Right kidney (tissue), 1 donor: ENCODE measurements around the gene PRIM2.
"Not testable (repeated sequence)": the region's sequence is repeated elsewhere in the genome, so short reads cannot be mapped to it uniquely, and the experiment has no call there.

Experiments used
- DNase-seq: peaks from one replicate; pipeline ENCODE4 v3.0.0-alpha.2; 2016

PRIM2 gene

DNA sequence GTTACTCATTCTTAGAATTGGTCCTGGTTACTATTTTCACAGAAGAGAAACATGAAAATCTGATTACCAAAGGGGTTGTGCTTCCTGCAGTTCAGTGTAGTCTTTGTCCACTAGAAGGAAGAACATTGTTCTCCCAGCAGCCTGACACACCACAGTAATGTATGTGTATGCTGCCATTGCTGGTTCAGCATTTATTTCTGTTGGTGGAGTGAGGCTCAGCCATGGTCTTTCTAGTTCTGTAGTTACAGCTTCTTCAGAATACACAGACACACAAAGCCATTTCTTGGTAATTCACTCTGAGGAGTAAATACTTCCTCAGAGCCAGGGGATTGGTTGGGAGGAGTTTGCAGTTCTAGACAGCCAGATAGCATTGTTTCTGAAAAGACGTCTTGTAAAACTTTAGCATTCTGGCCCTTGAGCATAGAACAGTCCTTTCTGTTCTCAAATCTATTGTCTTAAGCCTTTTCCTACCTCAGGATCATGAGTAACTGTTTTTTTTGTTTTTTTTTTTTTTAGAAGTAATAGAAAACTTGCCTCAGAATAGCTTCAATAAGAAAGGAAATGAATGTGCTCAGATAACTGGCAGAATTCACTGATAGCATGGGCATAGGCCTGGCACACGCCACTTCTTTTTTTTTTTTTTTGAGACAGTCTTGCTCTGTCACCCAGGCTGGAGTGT is 128.5 kb downstream of the PRIM2 start:
- not testable (repeated sequence) for DNase-seq

DNA sequence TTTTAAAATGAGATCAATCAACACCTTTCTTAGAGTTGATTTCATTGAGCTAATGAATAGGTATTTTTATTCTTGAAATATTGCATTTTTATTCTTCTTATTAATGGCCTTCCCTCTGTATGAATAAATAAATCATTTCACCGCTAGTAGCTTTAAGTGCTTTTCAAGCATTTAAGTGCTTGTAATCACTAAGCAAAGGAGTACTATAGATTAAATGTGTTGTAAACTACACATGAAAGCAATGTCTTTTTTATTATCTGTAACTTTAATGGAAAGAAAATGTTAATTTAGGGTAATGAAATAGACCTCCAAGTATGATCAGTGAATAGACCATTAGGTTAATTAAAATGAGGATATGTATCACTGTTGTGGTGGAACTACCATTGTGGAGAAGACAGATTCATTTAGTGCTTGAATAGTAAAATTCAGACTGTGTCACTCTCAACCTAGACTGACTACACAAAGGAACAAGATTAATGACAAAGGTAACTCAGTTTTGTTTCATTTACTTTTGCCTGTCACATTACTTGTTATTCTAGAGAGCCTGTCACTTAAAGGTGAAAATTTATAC is 132.2 kb downstream of the PRIM2 start:
- DNase-seq = not testable (repeated sequence)

DNA sequence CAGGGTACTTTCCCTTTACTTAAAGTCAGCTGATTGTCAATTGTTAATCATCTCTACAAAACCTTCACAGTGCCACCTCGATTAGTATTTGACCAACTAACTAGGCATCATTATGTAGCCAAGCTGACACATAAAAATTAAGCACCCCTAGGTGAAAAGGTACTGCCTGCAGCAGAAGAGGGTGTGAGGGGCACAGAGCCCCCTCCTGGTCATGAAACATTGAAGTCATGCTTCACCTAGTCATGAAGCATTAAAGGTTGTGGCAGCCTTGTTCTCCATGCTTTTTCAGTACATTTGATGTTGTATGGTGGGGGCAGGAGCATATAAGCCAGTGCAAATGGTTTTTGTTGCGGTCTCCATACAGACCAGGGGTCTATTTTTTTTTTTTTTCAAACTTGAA is 142.4 kb downstream of the PRIM2 start:
- DNase-seq = not testable (repeated sequence)

DNA sequence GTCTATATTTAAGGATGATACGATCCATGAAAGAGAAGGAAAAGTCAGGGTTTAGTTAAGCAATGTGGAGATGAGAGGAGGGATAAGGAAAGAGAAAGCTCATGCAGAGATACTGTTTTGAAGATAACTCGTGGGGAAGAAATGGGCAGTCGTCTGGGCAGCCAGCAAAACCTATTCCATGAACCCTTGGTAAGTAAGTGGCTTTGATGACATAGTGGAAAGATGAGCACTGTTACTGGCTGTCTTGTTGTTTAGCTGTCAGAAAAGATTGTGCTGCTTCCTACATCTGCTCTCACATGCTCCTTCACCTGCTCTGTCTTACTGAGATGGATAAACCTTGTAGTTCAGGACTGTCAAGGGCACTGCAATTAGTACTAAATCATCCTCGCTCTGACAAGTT is 143.6 kb downstream of the PRIM2 start:
- not testable (repeated sequence) for DNase-seq

DNA sequence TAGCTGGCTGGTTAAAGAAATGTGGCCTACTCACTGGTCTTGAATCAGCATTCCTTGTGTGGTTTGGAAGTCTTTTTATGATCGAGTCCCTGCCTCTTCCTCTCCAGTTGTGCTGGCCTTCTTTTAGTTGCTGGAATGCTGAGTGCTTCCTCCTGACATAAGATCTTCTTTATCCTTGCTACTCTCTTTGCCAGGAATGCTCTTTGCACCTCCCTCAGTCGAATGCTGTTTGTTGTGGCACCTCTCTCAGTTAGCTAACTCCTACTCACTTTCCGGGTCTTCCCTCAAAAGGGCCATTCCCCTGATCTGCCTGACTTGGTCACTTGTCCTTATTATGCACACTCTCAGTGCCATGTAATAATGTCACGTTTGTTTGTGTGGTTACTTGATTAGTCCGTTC is 146.4 kb downstream of the PRIM2 start:
- not testable (repeated sequence) for DNase-seq

DNA sequence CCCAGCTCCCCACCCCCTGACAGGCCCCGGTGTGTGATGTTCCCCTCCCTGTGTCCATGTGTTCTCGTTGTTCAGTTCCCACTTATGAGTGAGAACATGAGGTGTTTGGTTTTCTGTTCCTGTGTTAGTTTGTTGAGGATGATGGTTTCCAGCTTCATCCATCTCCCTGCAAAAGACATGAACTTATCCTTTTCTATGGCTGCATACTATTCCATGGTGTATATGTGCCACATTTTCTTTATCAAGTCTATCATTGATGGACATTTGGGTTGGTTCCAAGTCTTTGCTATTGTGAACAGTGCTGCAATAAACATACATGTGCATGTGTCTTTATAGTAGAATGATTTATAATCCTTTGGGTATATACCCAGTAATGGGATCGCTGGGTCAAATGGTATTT is 148.5 kb downstream of the PRIM2 start:
- not testable (repeated sequence) for DNase-seq

DNA sequence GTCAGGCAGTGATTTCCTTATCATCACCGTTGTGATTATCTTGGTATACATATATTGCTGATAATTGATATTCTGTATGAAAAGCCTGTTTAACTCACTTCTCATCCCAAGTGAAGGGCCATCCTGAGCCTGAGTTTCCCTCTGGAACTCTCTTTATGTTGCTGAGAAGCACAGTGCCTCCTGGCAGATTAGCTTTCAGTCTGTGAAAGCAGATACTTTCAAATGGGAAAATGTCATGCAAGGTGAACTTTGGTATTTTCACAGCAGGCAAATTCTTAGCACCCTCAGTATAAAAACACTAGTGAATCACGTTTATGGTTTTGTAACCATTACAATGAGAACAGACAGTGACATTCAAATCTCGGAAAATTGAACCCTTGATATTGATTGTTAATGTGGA is 151.6 kb downstream of the PRIM2 start:
- DNase-seq = no peak

DNA sequence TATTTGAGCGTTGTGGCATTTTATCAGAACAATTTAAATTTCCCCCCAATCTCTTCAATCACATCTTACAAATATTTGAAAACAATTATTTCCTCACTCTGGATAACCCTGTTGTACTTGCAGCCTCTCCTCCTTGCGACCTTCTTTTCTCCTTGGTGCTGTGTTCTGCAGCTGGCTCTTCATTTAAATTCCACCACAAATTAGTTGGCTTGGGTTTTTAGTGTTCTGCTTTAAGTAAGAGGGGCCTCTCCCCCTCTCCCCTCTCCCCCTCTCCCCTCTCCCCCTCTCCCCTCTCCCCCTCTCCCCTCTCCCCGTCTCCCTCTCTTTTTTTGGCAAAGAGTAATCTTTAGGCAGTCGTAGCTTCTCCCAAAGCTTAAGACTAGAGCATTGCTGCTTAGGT is 152.7 kb downstream of the PRIM2 start:
- not testable (repeated sequence) for DNase-seq

DNA sequence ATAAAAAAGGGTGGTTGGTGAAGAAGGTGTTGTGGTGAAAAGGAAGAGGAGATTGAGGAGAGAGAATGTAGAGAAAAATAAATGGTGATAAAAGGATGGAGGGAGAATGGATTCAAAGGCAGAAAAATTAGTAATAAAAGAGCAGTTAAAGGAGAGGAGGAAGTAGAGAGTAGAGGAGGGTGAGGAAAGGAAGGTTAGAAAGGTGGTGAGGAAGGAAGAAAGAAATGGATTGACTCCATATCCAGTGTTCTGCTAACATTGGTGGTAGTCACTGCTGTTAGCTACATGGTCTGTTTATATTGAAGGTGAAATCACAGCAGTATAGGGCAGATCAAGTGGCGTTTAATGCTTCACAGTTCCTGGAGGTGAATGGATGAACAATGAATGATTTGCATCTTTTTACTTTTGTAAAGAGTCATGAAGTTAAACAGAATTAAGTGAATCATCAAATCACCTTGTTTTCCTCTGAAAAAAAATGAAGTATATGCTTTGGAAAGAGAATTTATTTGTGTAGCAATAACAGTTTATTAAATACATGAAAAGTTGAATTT is 154.0 kb downstream of the PRIM2 start:
- not testable (repeated sequence) for DNase-seq

DNA sequence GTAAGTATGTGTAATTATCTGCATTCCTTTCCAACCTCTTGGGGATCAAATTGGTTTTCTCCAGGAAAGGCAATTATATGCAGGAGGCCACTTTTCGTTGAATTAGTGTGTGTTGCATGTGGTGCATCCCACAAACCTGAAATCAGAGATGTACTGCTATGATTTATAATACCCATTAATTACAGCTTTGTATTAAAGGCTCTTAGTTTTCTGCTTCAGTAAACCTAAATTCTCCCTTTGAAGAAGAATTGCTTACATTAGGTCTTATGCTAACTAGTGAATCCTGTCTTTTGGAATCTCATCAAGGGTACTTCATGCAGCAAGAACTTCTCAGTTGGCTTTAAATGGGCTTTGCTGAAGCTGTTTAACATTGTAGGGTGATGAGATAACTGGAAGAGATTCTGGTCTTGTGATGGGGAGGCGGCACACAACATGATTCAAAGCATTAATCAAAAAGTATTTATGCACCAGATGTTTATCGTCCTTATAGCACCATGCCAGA is 155.5 kb downstream of the PRIM2 start:
- not testable (repeated sequence) for DNase-seq

DNA sequence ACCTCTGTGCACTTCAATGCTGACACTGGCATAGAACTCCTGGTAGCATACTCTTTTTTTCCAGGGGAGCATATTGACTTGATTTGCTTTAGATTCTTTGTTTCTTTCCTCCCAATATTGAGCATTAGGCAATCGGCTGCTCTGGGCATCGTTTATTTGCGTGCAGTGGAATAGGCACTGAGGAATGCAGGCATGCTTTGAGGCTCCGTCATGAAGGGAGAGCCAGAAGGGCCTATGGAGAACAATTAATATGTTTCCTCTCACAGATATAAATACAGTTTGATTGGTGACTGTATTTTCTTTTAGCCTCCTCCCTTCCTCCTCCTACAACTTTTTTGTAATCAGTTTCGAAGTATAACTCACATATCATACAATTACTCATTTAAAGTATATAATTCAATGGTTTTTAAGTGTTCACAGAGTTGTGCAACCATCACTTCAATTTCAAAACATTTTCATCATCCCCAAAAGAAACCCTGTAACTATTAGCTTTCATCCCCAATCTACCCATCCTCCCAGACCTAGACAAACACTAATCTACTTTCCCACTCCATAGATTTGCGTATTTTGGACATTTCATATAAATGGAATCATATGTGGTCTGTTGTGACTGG is 157.5 kb downstream of the PRIM2 start:
- not testable (repeated sequence) for DNase-seq

DNA sequence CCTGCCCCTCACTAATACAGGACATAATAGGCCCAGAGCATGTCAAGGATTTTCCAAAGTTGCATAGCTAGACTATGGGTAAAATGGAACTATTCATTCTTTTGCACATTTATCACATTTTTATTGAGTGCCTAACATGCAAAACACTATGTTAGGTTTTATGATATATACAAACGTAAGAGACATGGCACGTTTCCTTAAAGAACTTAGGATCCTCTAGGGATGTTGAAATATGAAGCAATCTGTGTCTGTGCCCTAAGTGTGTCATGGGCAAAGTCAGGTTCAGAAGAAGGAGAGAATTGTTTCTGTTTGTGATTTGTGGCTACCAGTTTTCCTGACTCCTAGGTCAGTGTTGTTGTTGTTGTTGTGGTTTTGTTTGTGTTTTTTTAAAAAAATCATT is 158.2 kb downstream of the PRIM2 start:
- DNase-seq = not testable (repeated sequence)

DNA sequence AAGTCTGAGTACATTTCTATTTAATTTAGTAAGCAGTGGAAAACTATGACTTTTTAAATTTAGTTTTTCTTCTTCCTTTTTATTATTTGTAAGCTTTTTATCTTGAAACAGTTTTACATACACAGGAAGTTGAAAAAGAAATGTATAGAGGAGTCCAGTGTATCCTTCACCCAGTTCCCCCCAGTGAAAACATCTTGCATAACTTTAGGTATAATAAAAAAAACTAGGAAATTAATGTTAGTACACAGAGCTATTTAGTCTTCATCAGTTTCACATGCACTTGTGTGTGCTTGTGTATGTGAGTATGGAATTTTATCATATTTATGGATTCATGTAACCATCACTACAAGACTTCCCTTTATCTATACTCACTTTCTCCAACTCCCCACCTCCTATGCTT is 162.8 kb downstream of the PRIM2 start:
- not testable (repeated sequence) for DNase-seq

DNA sequence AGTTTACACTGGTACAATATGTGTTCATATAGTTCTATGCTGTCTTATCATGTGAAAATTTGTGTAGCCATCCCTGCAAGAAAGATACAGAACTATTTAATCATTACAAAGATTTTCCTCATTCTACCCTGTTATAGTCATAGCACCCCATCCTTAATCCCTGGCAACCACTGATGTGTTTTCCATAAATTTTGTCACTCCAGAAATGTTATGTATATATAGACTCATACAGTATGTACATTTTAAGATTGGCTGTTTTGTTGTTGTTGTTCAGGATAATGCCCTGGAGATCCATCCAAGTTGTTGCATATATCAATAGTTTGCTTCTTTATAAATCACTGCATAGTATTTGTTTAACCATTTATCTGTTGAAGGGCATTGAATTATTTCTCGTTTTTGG is 163.7 kb downstream of the PRIM2 start:
- not testable (repeated sequence) for DNase-seq

DNA sequence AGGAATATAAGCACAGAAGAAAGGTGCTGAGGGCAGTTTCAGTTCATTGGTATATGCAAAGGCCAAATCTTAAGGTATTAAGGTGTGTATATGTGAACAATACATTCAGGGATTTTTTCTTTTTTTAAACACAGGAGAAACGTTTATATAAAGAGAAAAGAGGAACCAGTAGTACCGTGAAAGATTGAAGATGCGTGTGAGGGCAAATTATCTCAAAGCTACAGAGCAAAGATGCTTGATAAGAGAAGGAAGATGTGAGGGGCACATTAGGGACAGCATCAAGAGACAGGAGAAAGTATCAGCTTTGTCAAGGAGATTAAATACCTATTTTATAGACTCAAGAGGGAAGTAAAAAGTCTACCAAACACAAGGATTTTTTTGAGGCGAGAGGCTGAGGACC is 165.0 kb downstream of the PRIM2 start:
- not testable (repeated sequence) for DNase-seq

DNA sequence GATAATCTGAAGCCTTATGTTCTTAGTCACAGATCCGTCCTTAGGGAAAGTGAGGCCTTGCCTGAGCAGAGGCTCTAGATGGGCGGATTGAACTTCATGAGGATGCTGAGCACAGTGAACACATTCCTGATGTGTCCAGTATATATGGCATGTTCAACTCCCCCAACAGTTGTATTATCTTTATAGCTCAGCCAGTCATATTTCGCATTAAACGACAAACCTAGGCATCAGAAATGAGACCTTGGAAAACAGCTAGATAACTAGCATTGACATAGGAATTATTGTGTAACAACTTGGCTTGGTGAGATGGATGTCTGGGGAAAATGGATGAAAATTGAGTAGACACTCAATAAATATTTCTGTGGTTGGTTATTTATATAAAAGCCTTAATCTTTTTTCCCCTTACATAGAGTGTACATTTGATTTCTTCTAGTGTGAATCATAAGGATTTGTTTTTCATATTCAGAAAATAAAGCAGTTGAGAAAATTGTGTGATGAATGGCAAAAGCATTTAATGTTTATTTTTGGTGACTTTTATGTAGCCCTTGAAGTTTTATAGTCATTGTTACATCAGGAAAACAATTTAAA is 169.2 kb downstream of the PRIM2 start:
- DNase-seq = not testable (repeated sequence)

DNA sequence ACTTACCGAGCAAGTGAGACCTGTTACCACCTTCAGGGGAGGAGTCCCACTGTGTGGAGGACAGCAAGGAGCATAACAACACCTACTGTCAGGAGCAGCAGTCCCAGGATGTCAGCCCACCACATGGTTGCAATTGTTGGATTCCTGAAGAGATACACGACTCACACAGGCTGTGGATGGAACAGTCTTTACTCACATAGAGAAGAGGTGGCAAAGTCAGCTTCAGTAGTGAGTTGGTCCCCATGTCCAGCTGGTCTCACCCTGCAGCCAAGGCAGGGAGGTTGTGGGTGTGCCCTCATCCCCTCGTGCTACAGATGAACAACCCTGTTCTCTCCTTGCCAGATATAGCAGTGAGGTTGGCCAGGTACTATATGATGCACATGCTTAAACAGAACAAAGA is 171.1 kb downstream of the PRIM2 start:
- DNase-seq = not testable (repeated sequence)

DNA sequence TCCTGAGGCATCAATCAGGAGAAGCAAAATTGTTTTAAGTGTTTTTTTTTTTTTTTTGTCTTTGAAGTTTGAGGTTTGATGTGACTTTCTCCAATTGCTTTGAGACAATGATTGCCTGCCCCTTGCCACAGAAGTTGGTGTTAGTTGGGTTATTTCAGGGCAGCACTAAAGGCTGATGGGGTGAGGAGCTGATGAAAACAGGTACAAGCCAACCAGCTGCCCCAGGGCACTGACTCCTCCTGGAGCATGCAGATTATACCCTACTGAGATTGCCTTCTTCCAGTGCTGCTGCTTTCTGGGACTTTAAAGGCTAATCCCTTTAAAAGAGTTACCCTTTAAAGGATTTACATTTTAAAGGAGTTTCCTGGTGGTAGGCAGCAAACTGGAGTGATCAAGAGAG is 172.5 kb downstream of the PRIM2 start:
- DNase-seq = not testable (repeated sequence)

DNA sequence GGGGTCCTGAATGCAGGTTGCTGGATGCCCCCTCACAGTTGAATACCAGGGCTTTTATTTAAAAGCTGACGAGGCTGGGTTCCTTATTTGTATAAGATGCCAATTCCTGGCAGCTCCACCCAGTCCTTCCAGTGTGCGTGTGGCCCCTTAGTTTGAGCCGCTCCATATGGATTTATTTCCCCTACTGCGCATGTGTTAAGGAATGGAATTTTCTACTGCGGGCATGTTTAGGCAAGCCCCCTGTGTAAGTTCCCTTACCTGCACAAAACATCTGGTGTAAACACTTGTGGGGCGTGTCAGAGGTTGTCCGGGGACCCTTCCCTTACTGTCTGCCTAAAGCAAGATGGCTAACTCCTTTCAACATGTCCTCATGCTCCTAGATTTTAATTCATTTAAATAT is 174.4 kb downstream of the PRIM2 start:
- DNase-seq = not testable (repeated sequence)

DNA sequence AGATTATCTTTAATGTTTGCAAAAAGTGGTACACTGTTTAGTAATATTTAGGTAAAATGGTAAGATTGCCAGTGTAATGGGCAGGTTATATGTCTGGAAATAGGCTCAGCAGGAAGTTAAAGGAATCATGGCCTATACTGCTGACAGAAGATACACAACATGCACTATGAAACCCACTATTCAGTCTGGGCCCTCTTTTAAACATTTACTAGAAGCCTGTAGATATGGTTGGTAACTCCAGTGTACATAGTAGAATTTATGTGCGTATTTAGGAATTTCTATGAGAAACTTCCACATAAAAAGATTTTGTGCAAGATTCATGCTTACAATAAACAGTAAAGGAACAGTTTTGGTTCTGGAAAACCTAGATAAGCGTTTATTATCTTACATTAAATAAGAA is 178.8 kb downstream of the PRIM2 start:
- not testable (repeated sequence) for DNase-seq

DNA sequence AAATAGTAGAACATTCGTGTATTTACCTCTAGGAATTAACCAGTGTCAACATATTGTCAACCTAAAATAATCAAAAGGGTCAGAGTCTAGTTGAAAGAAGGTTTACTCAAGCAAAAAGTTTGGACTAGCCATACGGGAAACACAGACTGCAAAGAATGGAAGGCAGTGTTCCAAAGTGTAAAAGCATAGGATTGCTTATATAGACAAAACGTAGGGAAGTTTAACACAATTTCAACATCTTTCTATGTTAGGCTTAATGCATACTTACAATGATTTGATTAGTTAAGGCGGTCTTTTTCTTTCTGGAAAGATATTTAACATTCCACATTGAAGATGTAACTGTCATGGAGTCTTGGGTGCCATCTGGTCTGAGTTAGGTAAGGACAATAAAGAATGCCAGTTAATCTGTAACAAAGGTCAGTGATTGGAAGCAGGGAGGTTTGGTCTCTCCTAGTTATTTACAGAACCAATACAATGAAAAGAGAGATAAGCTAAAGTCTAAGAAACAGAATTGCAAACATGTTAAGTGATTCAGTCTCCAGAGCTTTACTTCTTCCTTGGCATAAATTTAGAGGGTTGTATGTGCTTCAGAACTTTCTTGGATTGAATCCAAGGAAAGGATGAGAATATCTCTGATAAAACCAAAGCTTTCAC is 183.1 kb downstream of the PRIM2 start:
- not testable (repeated sequence) for DNase-seq

DNA sequence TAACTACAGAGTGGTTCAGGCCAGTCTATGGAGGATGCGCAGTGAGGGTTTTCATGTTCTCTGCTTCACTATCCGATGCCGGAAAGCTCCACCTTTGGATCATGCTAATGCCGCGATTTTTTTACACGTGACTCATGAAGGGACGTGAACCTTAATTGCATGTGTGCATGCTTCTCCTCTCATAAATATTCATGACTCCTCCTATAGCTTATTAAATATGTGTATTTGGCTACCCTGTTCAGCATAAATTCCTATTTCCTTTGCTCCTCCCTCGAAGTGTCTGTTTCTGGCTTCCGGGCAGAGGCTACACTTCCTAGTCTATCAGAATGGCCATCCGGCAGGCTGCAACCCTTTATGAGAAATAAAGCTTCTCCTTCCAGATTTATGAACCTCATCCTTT is 185.0 kb downstream of the PRIM2 start:
- not testable (repeated sequence) for DNase-seq
